OCI-LY1 (cell line): ENCODE data around the gene ADGRV1.
"Not testable (repeated sequence)": the region's sequence is repeated elsewhere in the genome, so short reads cannot be mapped to it uniquely, and the experiment has no call there.

Experiments
- H2AFZ ChIP-seq: fragments of 200-600 bp; sonication (generic), shearing (Covaris generic); 2 replicates; pipeline ENCODE4 v1.6.0; 2014; ENCODE audit warnings: antibody characterized with exemption, mild to moderate bottlenecking, low read length
- H3F3A ChIP-seq: fragments of 200-600 bp; sonication (generic), shearing (Covaris generic); 2 replicates; pipeline ENCODE4 v1.6.0; 2014; ENCODE audit warnings: mild to moderate bottlenecking, antibody characterized with exemption, low read length, moderate library complexity; ENCODE audit not compliant: insufficient read depth
- H3K27ac ChIP-seq: fragments of 200-600 bp; sonication (generic); 2 replicates; pipeline ENCODE4 v1.5.1; 2014; ENCODE audit warnings: low read length, mixed run types, mild to moderate bottlenecking, low read depth; ENCODE audit not compliant: poor library complexity, severe bottlenecking
- H3K27me3 ChIP-seq: fragments of 200-600 bp; sonication (generic); 2 replicates; pipeline ENCODE4 v1.6.0; 2014; ENCODE audit warnings: antibody characterized with exemption, mild to moderate bottlenecking, low read length, moderate library complexity; ENCODE audit not compliant: insufficient read depth
- H3K36me3 ChIP-seq: fragments of 200-600 bp; sonication (generic); 2 replicates; pipeline ENCODE4 v1.6.1; 2014; ENCODE audit warnings: mild to moderate bottlenecking, antibody characterized with exemption, low read length, moderate library complexity, mixed read lengths; ENCODE audit not compliant: insufficient read depth
- H3K4me1 ChIP-seq: fragments of 200-600 bp; sonication (generic); 2 replicates; pipeline ENCODE4 v1.5.1; 2014; ENCODE audit warnings: mild to moderate bottlenecking, low read length, moderate library complexity; ENCODE audit not compliant: insufficient read depth, severe bottlenecking
- H3K4me2 ChIP-seq: fragments of 200-600 bp; sonication (generic), shearing (Covaris generic); 2 replicates; pipeline ENCODE4 v1.6.1; 2014; ENCODE audit warnings: low read length
- H3K4me3 ChIP-seq: fragments of 200-600 bp; sonication (generic); 2 replicates; pipeline ENCODE4 v1.5.1; 2014; ENCODE audit warnings: low read length, low read depth, mild to moderate bottlenecking, mixed read lengths; ENCODE audit not compliant: poor library complexity, severe bottlenecking
- H3K79me2 ChIP-seq: fragments of 200-600 bp; shearing (Covaris generic); 2 replicates; pipeline ENCODE4 v1.6.1; 2016; ENCODE audit warnings: mixed run types, low read length, mixed read lengths; ENCODE audit not compliant: insufficient read depth
- H3K9ac ChIP-seq: fragments of 200-600 bp; sonication (generic), shearing (Covaris generic); 2 replicates; pipeline ENCODE4 v1.6.1; 2014; ENCODE audit warnings: mild to moderate bottlenecking, low read length, mixed read lengths
- H3K9me2 ChIP-seq: fragments of 200-600 bp; sonication (generic), shearing (Covaris generic); 2 replicates; pipeline ENCODE4 v1.6.1; 2014; ENCODE audit warnings: low read depth, mild to moderate bottlenecking, low read length, mixed read lengths
- H3K9me3 ChIP-seq: fragments of 200-600 bp; shearing (Covaris generic); 2 replicates; pipeline ENCODE4 v1.6.1; 2014; ENCODE audit warnings: low read length, mixed read lengths
- H4K20me1 ChIP-seq: fragments of 200-600 bp; sonication (generic), shearing (Covaris generic); 2 replicates; pipeline ENCODE4 v1.6.0; 2016; ENCODE audit warnings: mild to moderate bottlenecking, low read length; ENCODE audit not compliant: insufficient read depth
- EZH2 ChIP-seq: fragments of 200-600 bp; sonication (generic), shearing (Covaris generic); IDR thresholded peaks from 2 replicates; pipeline ENCODE4 v1.8.0; 2017; ENCODE audit warnings: borderline replicate concordance, mixed run types, mild to moderate bottlenecking, antibody characterized with exemption, low read length, moderate library complexity, mixed read lengths
- TF ChIP-seq, protein P1 (sequence below): fragments of 200-600 bp; sonication (generic), shearing (Covaris generic); IDR thresholded peaks from 2 replicates; pipeline ENCODE4 v1.5.1; 2017; ENCODE audit warnings: mild to moderate bottlenecking, antibody characterized with exemption, low read length, moderate library complexity, mixed read lengths

The ADGRV1 gene

DNA sequence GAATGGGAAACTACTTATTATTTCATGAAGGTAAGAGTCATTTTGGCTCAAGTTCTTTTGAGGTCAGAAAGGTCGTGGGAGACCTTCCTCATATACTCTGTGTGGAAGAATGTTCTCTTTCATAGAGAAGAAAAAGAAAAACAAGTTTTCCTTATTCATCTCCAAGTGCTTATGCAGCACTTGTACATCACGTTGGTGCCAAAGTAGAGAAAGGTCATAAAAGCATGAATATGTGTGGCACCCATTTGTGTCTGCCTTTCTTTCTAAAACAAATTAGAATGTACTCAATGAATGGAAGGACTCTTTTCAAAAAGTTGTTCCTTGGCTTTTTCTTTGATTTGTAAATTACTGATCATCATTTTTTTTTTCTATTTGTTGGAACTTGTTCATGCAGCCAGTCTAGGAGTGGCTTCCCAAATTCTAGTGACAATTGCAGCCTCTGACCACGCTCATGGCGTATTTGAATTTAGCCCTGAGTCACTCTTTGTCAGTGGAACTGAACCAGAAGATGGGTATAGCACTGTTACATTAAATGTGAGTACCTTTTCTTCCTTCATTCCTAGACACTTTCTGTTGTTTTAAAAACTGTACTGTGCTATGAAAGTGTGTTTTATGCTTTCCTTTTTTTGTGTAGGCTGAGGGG, 122.4 kb downstream of the ADGRV1 start:
- Histone ChIP-seq H3K4me2 (no peak overlapping the region), H3F3A (no peaks in the 10 kb centered on the region), H3K9me3 (no peaks in the 10 kb centered on the region), H3K9me2 (no peaks in the 10 kb centered on the region), H2AFZ (no peak overlapping the region), H3K4me1 (no peaks in the 10 kb centered on the region), H3K4me3 (no peak overlapping the region), H3K36me3 (no peaks in the 10 kb centered on the region), H3K27ac (no peak overlapping the region), H3K27me3 (no peaks in the 10 kb centered on the region), H3K9ac (no peak overlapping the region), H4K20me1 (no peaks in the 10 kb centered on the region), H3K79me2 (no peaks in the 10 kb centered on the region)
- TF ChIP-seq, protein P1, sequence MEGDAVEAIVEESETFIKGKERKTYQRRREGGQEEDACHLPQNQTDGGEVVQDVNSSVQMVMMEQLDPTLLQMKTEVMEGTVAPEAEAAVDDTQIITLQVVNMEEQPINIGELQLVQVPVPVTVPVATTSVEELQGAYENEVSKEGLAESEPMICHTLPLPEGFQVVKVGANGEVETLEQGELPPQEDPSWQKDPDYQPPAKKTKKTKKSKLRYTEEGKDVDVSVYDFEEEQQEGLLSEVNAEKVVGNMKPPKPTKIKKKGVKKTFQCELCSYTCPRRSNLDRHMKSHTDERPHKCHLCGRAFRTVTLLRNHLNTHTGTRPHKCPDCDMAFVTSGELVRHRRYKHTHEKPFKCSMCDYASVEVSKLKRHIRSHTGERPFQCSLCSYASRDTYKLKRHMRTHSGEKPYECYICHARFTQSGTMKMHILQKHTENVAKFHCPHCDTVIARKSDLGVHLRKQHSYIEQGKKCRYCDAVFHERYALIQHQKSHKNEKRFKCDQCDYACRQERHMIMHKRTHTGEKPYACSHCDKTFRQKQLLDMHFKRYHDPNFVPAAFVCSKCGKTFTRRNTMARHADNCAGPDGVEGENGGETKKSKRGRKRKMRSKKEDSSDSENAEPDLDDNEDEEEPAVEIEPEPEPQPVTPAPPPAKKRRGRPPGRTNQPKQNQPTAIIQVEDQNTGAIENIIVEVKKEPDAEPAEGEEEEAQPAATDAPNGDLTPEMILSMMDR = no peak
- no peak for TF ChIP-seq EZH2

DNA sequence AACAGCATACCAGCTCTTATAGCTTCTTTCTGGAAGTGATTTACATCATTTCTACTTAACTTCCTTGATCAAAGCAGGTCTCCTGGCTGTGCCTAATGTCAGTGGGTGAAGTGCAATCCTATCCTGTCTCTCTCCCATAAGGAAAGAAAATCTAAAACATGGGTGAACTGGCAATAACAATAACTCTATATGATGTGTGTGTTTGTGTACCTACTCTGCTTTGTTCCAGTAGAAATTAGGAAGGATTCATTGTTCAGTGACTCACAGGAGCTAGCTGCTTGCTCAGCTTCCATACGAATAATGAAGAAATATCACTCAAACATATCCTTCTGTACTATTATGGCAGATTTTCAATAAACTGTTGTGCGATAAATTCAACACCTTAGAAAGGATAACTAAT, 123.7 kb downstream of the ADGRV1 start:
- TF ChIP-seq, protein P1 = no peak
- TF ChIP-seq EZH2 = no peak

DNA sequence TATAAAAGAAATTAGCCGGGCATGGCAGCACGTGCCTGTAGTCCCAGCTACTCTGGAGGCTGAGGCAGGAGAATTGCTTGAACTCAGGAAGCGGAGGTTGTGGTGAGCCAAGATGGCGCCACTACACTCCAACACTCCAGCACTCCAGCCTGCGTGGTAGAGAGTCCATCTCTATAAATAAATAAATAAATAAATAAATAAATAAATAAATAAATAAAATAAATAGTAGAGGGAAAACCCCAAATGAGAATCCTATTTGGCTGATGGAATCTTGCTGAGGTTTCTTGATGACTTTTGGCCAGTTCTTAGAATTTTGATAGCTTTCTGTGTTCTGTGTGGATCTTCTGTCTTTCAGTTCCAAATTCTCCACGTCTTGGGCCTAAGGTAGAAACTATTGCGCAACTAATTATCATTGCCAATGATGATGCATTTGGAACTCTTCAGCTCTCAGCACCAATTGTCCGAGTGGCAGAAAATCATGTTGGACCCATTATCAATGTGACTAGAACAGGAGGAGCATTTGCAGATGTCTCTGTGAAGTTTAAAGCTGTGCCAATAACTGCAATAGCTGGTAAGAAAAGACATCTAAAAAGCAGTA, 126.9 kb downstream of the ADGRV1 start:
- Histone ChIP-seq H3K9me3 (no peaks in the 10 kb centered on the region), H3K27me3 (no peaks in the 10 kb centered on the region), H3K36me3 (no peaks in the 10 kb centered on the region), H2AFZ (no peak overlapping the region), H3K9ac (no peak overlapping the region), H3K4me3 (no peak overlapping the region), H3K9me2 (no peaks in the 10 kb centered on the region), H3K4me1 (no peaks in the 10 kb centered on the region), H3F3A (no peaks in the 10 kb centered on the region), H4K20me1 (no peaks in the 10 kb centered on the region), H3K79me2 (no peaks in the 10 kb centered on the region), H3K27ac (no peak overlapping the region), H3K4me2 (no peak overlapping the region)
- TF ChIP-seq, protein P1 = no peak
- no peak for TF ChIP-seq EZH2

More for the DNA sequence above, 123.7 kb downstream of the ADGRV1 start:
- H3K9ac ChIP-seq = no peak overlapping the region
- no peaks in the 10 kb centered on the region for H3K79me2 ChIP-seq
- H3F3A ChIP-seq = no peaks in the 10 kb centered on the region
- H3K9me3 ChIP-seq = no peaks in the 10 kb centered on the region
- no peak overlapping the region for H2AFZ ChIP-seq
- no peaks in the 10 kb centered on the region for H3K9me2 ChIP-seq
- no peaks in the 10 kb centered on the region for H3K27me3 ChIP-seq
- no peaks in the 10 kb centered on the region for H4K20me1 ChIP-seq
- no peaks in the 10 kb centered on the region for H3K4me1 ChIP-seq
- no peaks in the 10 kb centered on the region for H3K36me3 ChIP-seq
- no peak overlapping the region for H3K4me3 ChIP-seq
- H3K4me2 ChIP-seq = no peak overlapping the region
- H3K27ac ChIP-seq = no peak overlapping the region

DNA sequence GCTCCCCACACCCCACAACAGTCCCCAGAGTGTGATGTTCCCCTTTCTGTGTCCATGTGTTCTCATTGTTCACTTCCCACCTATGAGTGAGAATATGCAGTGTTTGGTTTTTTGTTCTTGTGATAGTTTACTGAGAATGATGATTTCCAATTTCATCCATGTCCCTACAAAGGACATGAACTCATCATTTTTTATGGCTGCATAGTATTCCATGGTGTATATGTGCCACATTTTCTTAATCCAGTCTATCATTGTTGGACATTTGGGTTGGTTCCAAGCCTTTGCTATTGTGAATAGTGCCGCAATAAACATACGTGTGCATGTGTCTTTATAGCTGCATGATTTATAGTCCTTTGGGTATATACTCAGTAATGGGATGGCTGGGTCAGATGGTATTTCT, 127.8 kb downstream of the ADGRV1 start:
- not testable (repeated sequence) for H4K20me1 ChIP-seq, H3K4me2 ChIP-seq, H2AFZ ChIP-seq, H3K9me2 ChIP-seq, H3K27me3 ChIP-seq, H3K36me3 ChIP-seq, H3K9ac ChIP-seq, H3F3A ChIP-seq, H3K4me1 ChIP-seq, H3K9me3 ChIP-seq, H3K4me3 ChIP-seq, H3K79me2 ChIP-seq, H3K27ac ChIP-seq

DNA sequence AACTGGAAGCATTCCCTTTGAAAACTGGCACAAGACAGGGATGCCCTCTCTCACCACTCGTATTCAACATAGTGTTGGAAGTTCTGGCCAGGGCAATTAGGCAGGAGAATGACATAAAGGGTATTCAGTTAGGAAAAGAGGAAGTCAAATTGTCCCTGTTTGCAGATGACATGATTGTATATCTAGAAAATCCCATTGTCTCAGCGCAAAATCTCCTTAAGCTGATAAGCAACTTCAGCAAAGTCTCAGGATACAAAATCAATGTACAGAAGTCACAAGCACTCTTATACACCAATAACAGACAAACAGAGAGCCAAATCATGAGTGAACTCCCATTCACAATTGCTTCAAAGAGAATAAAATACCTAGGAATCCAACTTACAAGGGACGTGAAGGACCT, 128.9 kb downstream of the ADGRV1 start:
- not testable (repeated sequence) for H3K79me2 ChIP-seq, H4K20me1 ChIP-seq, H3K4me3 ChIP-seq, H3K9me2 ChIP-seq, H3K4me2 ChIP-seq, H3K9me3 ChIP-seq, H3K27me3 ChIP-seq, H3K27ac ChIP-seq, H2AFZ ChIP-seq, H3K4me1 ChIP-seq, H3K36me3 ChIP-seq, H3F3A ChIP-seq, H3K9ac ChIP-seq
